Measurements from ENCODE around the gene TNNT2. TPM values are rescaled to one million over a fixed set of nuclear protein-coding genes. Genes with fewer than 3 reads are reported as not detected.

The TNNT2 gene
- total RNA-seq, 1 donor, result not detected

DNA sequence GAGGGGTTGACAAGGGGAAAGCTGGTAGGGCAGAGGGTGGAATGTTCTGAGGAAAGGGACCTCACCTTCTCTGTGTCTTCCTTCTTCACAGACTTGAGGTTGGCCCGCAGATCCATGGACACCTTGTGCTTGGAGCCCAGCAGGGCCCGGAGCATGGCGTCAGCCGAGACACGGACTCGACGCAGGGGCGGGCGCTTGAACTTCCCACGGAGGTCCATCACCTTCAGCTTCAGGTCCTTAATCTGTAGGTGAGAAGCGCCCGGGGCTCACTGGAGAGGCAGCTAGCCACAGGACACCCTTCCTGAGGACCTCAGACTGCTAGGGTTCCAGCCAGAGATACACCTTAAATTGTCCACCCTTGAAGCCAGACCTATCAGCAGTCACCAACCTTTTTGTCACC is 33.8 kb upstream of the TNNT2 start:
- peaks cover 47% of the 10 kb centered on the region for H3K27me3 ChIP-seq (ENCODE audit: insufficient read depth, low read length)
- no peak overlapping the region for H2AFZ ChIP-seq (ENCODE audit: low read length)
- DNase-seq (ENCODE audit: insufficient read length, low spot score, missing footprints), result peak; percentile 26

DNA sequence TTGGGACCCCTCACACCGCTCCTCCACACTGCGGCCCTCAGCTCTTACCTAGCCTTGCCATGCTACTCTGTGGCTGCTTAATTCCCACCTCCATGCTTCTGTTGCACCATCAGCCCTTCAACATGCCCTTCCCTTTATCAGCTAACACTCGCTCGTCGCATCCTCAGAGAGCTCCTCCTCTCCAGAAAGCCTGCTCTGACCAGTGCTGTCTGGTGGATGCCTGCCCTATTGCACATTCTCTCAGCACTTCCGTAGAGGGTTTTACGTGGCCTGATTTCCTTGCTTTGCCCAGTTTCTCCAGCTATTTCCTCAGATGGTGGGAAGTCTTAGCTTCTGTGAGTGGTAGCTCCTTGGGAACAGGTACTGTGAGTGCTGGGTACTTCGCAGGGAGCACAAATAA is 32.0 kb upstream of the TNNT2 start:
- H3K27ac ChIP-seq (ENCODE audit: low read depth, low read length), result no peak overlapping the region
- H3K9me3 ChIP-seq (ENCODE audit: low read depth, low read length), result no peaks in the 10 kb centered on the region
- DNase-seq (ENCODE audit: insufficient read length, low spot score, missing footprints), result peak; percentile 84
- no peaks in the 10 kb centered on the region for H3K4me1 ChIP-seq (ENCODE audit: insufficient read depth, low read length)
- no peaks in the 10 kb centered on the region for H3K36me3 ChIP-seq (ENCODE audit: insufficient read depth, low read length)
- H3K4me3 ChIP-seq (ENCODE audit: insufficient read depth, low read length), result no peak overlapping the region
- no peak overlapping the region for H2AFZ ChIP-seq (ENCODE audit: low read length)
- no peaks in the 10 kb centered on the region for H3K79me2 ChIP-seq (ENCODE audit: insufficient read depth, low read length)
- no peaks in the 10 kb centered on the region for H4K20me1 ChIP-seq (ENCODE audit: insufficient read depth, low read length)
- H3K4me2 ChIP-seq (ENCODE audit: insufficient read depth, low read length), result no peak overlapping the region
- TF ChIP-seq, protein P1, sequence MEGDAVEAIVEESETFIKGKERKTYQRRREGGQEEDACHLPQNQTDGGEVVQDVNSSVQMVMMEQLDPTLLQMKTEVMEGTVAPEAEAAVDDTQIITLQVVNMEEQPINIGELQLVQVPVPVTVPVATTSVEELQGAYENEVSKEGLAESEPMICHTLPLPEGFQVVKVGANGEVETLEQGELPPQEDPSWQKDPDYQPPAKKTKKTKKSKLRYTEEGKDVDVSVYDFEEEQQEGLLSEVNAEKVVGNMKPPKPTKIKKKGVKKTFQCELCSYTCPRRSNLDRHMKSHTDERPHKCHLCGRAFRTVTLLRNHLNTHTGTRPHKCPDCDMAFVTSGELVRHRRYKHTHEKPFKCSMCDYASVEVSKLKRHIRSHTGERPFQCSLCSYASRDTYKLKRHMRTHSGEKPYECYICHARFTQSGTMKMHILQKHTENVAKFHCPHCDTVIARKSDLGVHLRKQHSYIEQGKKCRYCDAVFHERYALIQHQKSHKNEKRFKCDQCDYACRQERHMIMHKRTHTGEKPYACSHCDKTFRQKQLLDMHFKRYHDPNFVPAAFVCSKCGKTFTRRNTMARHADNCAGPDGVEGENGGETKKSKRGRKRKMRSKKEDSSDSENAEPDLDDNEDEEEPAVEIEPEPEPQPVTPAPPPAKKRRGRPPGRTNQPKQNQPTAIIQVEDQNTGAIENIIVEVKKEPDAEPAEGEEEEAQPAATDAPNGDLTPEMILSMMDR (IDR thresholded peaks at IDR 0.05; ENCODE audit: extremely low read depth, low read depth, low read length), result no peak
- H3K27me3 ChIP-seq (ENCODE audit: insufficient read depth, low read length), result peaks cover 35% of the 10 kb centered on the region

More for the DNA sequence above, 33.8 kb upstream of the TNNT2 start:
- Histone ChIP-seq H3K4me3 (ENCODE audit: insufficient read depth, low read length) (no peak overlapping the region), H3K9me3 (ENCODE audit: low read depth, low read length) (peaks cover 6% of the 10 kb centered on the region), H3K36me3 (ENCODE audit: insufficient read depth, low read length) (no peaks in the 10 kb centered on the region), H4K20me1 (ENCODE audit: insufficient read depth, low read length) (no peaks in the 10 kb centered on the region), H3K27ac (ENCODE audit: low read depth, low read length) (no peak overlapping the region), H3K4me1 (ENCODE audit: insufficient read depth, low read length) (no peaks in the 10 kb centered on the region), H3K79me2 (ENCODE audit: insufficient read depth, low read length) (no peaks in the 10 kb centered on the region), H3K4me2 (ENCODE audit: insufficient read depth, low read length) (no peak overlapping the region)
- TF ChIP-seq, protein P1 (IDR thresholded peaks at IDR 0.05; ENCODE audit: extremely low read depth, low read depth, low read length), result no peak

DNA sequence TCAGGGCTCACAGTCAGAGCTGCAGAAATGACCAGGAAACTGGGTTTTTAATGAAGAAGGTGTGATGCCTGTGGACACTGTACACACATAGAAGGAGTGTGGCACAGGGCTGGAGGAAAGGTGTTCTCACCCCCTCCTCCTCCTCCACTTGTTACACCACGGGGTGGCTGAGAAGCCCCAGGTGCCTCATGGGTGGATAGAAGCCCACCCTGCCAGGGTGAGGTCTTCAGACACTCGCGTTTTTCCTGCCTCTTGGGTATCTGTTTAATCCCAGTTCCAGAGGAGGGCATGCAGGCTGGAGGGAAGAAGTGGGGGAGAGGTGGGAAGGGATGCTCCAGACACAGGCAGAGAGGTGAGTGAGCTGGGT is 31.3 kb upstream of the TNNT2 start:
- Histone ChIP-seq H3K9me3 (ENCODE audit: low read depth, low read length) (no peaks in the 10 kb centered on the region), H3K27me3 (ENCODE audit: insufficient read depth, low read length) (peaks cover 40% of the 10 kb centered on the region), H3K36me3 (ENCODE audit: insufficient read depth, low read length) (no peaks in the 10 kb centered on the region), H4K20me1 (ENCODE audit: insufficient read depth, low read length) (no peaks in the 10 kb centered on the region), H3K79me2 (ENCODE audit: insufficient read depth, low read length) (no peaks in the 10 kb centered on the region), H3K4me2 (ENCODE audit: insufficient read depth, low read length) (no peak overlapping the region), H3K27ac (ENCODE audit: low read depth, low read length) (no peak overlapping the region), H2AFZ (ENCODE audit: low read length) (no peak overlapping the region), H3K4me1 (ENCODE audit: insufficient read depth, low read length) (no peaks in the 10 kb centered on the region), H3K4me3 (ENCODE audit: insufficient read depth, low read length) (no peak overlapping the region)
- TF ChIP-seq, protein P1 (IDR thresholded peaks at IDR 0.05; ENCODE audit: extremely low read depth, low read depth, low read length), result no peak
- DNase-seq (ENCODE audit: insufficient read length, low spot score, missing footprints), result peak; percentile 17

DNA sequence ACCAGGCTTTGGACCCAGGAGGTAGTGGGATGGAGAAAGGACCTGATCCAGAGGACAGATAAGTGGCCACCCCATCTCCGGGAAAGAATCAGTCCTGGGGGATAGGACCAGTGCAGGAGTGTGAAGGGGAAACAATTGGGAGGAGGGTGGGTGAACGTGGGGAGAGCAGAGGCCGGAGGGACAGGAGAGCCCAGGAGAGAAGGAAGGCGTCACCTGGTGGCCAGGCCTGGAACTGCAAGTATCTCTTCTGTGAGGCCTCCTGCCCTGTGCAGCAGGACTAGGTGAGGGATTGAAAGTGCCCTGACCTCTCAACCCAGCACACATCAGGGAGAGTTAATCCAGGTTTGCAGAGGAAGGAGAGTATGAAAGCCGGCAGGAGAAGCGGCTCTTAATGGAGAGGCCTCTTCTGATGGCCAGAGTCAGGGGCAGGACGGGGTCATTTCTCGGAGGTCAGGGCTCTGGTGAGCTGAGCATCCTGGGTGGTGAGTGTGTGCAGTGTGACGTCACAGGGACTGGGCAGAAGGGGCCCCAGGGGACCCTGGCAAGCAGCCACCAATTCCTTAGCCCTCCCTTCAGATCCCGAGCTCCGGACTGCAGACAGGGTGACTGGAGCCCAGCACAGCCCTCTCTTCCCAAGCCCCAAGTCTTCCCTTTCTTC is 30.8 kb upstream of the TNNT2 start:
- peak; percentile 99 for DNase-seq (ENCODE audit: insufficient read length, low spot score, missing footprints)
- Histone ChIP-seq H3K27ac (ENCODE audit: low read depth, low read length) (no peak overlapping the region), H3K36me3 (ENCODE audit: insufficient read depth, low read length) (no peaks in the 10 kb centered on the region), H3K4me1 (ENCODE audit: insufficient read depth, low read length) (no peaks in the 10 kb centered on the region), H3K4me2 (ENCODE audit: insufficient read depth, low read length) (no peak overlapping the region), H3K9me3 (ENCODE audit: low read depth, low read length) (no peaks in the 10 kb centered on the region), H3K79me2 (ENCODE audit: insufficient read depth, low read length) (no peaks in the 10 kb centered on the region), H4K20me1 (ENCODE audit: insufficient read depth, low read length) (no peaks in the 10 kb centered on the region), H2AFZ (ENCODE audit: low read length) (no peak overlapping the region), H3K27me3 (ENCODE audit: insufficient read depth, low read length) (peaks cover 43% of the 10 kb centered on the region), H3K4me3 (ENCODE audit: insufficient read depth, low read length) (no peak overlapping the region)
- TF ChIP-seq, protein P1 (IDR thresholded peaks at IDR 0.05; ENCODE audit: extremely low read depth, low read depth, low read length), result peak; percentile 95
